SJSA1 (cell line): ENCODE measurements around the gene ZFPM1. TPM values are rescaled to one million over a fixed set of nuclear protein-coding genes. Genes with fewer than 3 reads are reported as not detected.

Source experiments
- DNase-seq, 2 experiments: peaks; one replicate each; pipeline ENCODE4 v3.0.0-alpha.2; 2015 to 2020; ENCODE audit warnings: low spot score in 2 of 2, low read depth in 1 of 2
- H3K27ac ChIP-seq: fragments of 250-450 bp; sonication (Bioruptor Pico); 2 replicates; pipeline ENCODE4 v1.5.1; 2020; ENCODE audit warnings: mild to moderate bottlenecking, moderate library complexity
- H3K27me3 ChIP-seq: fragments of 250-450 bp; sonication (Bioruptor Pico); replicated peaks from 2 replicates; pipeline ENCODE4 v1.5.1; 2020; ENCODE audit warnings: mild to moderate bottlenecking, moderate library complexity
- H3K36me3 ChIP-seq: fragments of 250-450 bp; sonication (Bioruptor Pico); 2 replicates; pipeline ENCODE4 v1.5.1; 2020; ENCODE audit warnings: mild to moderate bottlenecking
- H3K4me1 ChIP-seq: fragments of 250-450 bp; sonication (Bioruptor Pico); replicated peaks from 2 replicates; pipeline ENCODE4 v1.6.1; 2021; ENCODE audit warnings: mild to moderate bottlenecking
- H3K4me3 ChIP-seq: fragments of 250-450 bp; sonication (Bioruptor Pico); 2 replicates; pipeline ENCODE4 v1.5.1; 2020; ENCODE audit warnings: mild to moderate bottlenecking
- H3K9me3 ChIP-seq: fragments of 250-450 bp; sonication (Bioruptor Pico); replicated peaks from 2 replicates; pipeline ENCODE4 v1.5.1; 2020; ENCODE audit warnings: mild to moderate bottlenecking
- total RNA-seq: library from RNA; depleted of rRNA; stranded (reverse); fragments of >200 nt; shearing (Covaris generic); gene quantifications from 2 replicates; pipeline ENCODE4 v1.2.3, GENCODE V29; 2014

Gene ZFPM1
- total RNA-seq, 1 experiment from 2014 or later: 0.92 TPM

DNA sequence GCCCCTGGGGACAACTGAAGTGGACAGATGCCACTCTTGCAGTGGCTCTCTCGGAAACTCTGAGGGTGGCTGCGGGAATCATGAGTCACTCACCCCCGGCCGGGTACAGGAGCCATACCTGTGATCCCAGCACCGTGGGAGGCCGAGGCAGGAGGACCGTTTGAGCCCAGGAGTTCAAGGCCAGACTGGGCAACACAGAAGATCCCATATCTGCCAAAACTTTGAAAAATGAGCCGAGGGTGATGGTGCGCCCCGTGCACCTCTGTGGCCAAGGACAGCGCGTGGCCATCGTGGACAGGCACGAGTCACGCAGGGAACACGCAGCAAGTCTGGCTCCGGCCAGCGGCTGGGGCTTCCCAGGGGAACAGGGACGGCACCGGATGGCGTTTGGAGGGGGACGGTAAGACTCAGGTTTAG is 75.8 kb downstream of the ZFPM1 start:
- no peak overlapping the region for H3K4me3 ChIP-seq
- H3K27ac ChIP-seq: no peak overlapping the region
- no peak for DNase-seq
- H3K27me3 ChIP-seq: no peaks in the 10 kb centered on the region
- H3K9me3 ChIP-seq: no peaks in the 10 kb centered on the region
- H3K4me1 ChIP-seq: peaks cover 49% of the 10 kb centered on the region
- 0 out of 2 replicates have a peak, but pooled peaks cover 3% of the 10 kb centered on the region for H3K36me3 ChIP-seq

DNA sequence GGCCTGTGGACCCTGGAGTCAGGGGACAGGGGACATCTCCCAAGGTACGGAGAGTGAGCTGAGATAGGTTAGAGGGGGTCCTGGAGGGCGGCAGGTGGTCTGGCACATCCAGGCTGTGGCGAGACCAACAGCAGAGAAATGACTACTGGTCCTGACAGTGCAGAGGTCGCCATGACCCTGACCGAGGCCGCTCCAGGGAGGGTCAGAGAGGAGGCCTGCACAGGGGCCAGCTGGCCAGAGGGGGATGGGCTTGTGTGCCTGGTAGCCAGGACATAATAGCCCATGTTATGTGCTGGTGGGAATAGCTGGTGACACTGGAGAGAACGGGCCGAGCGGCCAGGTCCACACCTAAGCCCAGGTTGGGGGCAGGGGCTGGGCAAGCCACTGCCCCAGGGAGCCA is 76.5 kb downstream of the ZFPM1 start:
- Histone ChIP-seq H3K4me1 (peaks cover 46% of the 10 kb centered on the region), H3K27me3 (no peaks in the 10 kb centered on the region), H3K9me3 (no peaks in the 10 kb centered on the region), H3K27ac (no peak overlapping the region), H3K4me3 (no peak overlapping the region), H3K36me3 (0 out of 2 replicates have a peak, but pooled peaks cover 3% of the 10 kb centered on the region)
- no peak for DNase-seq

DNA sequence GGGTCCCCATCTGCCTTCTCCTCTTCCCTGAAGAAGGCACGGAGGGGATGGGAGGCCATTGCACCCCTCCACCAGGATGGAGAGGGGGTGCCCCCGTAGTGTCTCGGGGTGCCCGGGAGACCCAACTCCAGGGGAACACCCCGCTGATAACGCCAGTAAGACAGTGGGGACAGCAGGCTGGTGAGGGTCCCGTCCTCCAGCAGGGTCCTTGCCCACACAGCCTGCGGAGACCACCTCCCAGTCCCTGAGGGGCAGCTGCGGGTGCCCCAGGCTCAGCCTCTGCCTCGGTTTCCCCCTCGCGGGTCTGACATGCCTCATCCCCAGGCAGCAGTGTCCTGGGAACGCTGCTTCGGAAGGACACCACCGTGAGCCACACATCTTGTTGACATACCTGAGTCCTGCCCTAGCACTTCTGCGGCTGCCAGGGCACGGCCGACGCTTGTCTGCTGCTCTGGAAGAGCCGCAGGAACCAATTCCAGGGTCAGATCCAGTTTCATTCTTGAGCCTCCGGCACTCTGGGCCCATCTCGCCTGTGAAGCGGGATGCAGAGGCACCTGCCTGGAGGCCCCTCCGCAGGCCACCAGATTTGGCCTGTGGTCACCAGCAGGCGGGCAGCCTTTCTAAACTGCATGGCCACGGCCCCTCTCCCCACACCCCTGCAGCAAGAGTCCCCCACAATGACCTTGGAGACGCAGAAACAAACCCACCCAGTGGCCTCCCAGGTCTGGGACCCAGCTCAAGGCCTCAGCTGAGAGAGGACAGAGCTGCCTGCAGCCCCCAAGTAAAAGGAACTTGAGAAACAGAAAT is 77.2 kb downstream of the ZFPM1 start:
- Histone ChIP-seq H3K9me3 (no peaks in the 10 kb centered on the region), H3K27ac (no peak overlapping the region), H3K4me3 (no peak overlapping the region), H3K4me1 (peaks cover 39% of the 10 kb centered on the region), H3K27me3 (no peaks in the 10 kb centered on the region), H3K36me3 (0 out of 2 replicates have a peak, but pooled peaks cover 3% of the 10 kb centered on the region)
- no peak for DNase-seq

DNA sequence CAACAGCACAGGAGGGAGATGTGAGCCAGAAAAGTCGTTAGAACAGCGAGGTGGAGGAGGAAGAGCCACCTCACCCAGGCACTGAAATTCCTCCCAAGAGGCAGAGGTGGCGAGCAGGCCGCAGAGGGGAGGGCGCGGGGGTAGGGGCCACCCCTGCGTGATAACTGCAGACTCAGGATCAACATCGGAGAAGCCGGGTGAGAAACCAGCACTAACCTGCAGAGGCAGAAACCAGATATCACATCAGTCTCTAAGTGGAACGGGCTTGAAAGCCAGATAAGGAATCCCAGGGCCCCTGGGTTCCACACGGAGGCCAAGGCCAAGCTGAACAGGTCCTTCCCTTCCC is 77.8 kb downstream of the ZFPM1 start:
- no peak for DNase-seq
- no peaks in the 10 kb centered on the region for H3K27me3 ChIP-seq
- H3K9me3 ChIP-seq: no peaks in the 10 kb centered on the region
- H3K4me3 ChIP-seq: no peak overlapping the region
- 0 out of 2 replicates have a peak, but pooled peaks cover 3% of the 10 kb centered on the region for H3K36me3 ChIP-seq
- peaks cover 34% of the 10 kb centered on the region for H3K4me1 ChIP-seq
- H3K27ac ChIP-seq: no peak overlapping the region

DNA sequence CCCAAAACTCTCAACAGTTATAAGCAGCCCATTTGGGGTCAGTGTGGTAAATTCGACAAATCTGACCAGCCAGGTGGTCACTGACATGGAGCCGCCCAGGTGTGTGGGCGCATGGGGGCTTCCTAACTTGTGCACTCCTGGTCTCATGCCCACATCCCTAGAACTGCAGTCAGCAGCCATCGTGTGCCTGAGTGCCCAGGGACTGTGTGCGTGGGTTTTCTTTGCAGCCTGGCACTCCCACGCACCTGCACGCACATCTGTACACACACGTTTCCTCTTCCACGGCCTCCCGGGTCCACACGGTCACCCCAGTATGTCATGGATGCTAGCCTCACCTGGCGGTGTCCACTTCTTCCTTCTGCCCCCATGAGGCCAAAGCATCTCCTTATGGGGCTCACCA is 78.3 kb downstream of the ZFPM1 start:
- no peak overlapping the region for H3K4me3 ChIP-seq
- H3K9me3 ChIP-seq: no peaks in the 10 kb centered on the region
- H3K36me3 ChIP-seq: 0 out of 2 replicates have a peak, but pooled peaks cover 3% of the 10 kb centered on the region
- peaks cover 28% of the 10 kb centered on the region for H3K4me1 ChIP-seq
- H3K27me3 ChIP-seq: no peaks in the 10 kb centered on the region
- DNase-seq: no peak
- H3K27ac ChIP-seq: no peak overlapping the region

DNA sequence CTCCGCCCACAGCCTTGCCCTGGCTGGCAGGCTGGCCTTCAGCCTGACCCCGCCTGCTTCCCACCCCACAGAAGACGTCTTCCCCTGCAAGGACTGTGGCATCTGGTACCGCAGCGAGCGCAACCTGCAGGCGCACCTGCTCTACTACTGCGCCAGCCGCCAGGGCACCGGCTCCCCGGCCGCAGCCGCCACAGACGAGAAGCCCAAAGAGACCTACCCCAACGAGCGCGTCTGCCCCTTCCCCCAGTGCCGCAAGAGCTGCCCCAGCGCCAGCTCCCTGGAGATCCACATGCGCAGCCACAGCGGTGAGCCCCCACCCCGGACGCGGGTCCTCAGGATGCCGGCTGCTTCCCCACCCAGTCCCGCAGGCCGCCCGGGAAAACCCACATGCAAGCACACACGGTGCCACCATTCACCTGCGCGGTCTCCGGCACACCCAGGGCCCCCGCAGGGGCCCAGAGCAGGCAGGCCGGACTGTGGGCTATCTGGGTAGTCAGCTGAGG is 78.9 kb downstream of the ZFPM1 start:
- 0 out of 2 replicates have a peak, but pooled peaks cover 3% of the 10 kb centered on the region for H3K36me3 ChIP-seq
- no peak for DNase-seq
- no peak overlapping the region for H3K4me3 ChIP-seq
- H3K27me3 ChIP-seq: no peaks in the 10 kb centered on the region
- H3K27ac ChIP-seq: no peak overlapping the region
- peaks cover 22% of the 10 kb centered on the region for H3K4me1 ChIP-seq
- H3K9me3 ChIP-seq: no peaks in the 10 kb centered on the region

DNA sequence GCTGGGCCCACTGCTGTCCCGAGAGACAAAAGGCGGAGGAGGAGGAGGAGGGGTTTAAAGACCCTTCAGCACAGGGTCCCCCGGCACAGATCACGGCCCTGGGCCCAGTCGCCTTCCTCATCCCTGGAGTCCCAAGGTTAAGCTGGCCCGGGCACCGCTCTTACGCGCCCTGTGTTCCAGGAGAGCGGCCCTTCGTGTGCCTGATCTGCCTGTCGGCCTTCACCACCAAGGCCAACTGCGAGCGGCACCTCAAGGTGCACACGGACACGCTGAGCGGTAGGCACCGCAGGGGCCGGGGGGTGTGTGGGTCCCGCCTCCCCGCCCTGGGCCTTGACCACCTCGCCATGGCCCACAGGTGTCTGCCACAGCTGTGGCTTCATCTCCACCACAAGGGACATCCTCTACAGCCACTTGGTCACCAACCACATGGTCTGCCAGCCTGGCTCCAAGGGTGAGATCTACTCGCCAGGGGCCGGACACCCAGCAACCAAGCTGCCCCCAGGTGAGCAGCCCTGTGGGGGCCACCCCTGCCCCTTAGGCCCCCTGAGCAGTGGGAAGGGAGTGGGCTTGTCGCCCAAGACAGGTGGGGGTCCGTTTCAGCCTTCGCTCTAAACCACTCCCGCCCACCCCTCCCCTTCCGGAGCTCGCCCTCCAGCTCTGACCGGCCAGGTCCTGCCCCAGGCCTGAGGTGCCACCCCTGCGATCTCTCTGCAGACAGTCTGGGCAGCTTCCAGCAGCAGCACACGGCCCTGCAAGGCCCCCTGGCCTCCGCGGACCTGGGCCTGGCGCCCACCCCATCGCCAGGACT is 79.6 kb downstream of the ZFPM1 start:
- DNase-seq: no peak
- no peak overlapping the region for H3K4me3 ChIP-seq
- peaks cover 16% of the 10 kb centered on the region for H3K4me1 ChIP-seq
- H3K27me3 ChIP-seq: no peaks in the 10 kb centered on the region
- 0 out of 2 replicates have a peak, but pooled peaks cover 3% of the 10 kb centered on the region for H3K36me3 ChIP-seq
- H3K9me3 ChIP-seq: no peaks in the 10 kb centered on the region
- no peak overlapping the region for H3K27ac ChIP-seq

DNA sequence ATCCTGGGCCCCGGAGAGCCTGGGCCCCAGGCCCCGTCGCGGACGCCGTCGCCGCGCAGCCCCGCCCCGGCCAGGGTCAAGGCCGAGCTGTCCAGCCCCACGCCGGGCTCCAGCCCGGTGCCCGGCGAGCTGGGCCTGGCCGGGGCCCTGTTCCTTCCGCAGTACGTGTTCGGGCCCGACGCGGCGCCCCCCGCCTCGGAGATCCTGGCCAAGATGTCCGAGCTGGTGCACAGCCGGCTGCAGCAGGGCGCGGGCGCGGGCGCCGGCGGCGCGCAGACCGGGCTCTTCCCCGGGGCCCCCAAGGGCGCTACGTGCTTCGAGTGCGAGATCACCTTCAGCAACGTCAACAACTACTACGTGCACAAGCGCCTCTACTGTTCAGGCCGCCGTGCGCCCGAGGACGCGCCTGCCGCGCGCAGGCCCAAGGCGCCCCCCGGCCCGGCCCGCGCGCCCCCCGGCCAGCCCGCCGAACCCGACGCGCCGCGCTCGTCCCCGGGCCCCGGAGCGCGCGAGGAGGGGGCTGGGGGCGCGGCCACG is 80.4 kb downstream of the ZFPM1 start:
- no peak for DNase-seq

DNA sequence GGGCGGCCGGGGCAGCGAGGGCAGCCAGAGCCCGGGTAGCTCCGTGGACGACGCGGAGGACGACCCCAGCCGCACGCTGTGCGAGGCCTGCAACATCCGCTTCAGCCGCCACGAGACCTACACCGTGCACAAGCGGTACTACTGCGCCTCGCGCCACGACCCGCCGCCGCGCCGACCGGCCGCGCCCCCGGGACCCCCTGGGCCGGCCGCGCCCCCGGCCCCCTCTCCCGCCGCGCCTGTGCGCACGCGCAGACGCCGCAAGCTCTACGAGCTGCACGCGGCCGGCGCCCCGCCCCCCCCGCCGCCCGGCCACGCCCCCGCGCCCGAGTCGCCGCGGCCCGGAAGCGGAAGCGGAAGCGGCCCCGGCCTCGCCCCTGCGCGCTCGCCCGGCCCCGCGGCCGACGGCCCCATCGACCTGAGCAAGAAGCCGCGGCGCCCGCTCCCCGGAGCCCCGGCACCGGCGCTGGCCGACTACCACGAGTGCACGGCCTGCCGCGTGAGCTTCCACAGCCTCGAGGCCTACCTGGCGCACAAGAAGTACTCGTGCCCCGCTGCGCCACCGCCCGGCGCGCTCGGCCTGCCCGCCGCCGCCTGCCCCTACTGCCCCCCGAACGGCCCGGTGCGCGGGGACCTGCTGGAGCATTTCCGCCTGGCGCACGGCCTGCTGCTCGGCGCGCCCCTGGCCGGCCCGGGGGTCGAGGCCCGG is 81.0 kb downstream of the ZFPM1 start:
- Histone ChIP-seq H3K27ac (no peak overlapping the region), H3K4me3 (no peak overlapping the region), H3K36me3 (0 out of 2 replicates have a peak, but pooled peaks cover under 1% of the 10 kb centered on the region), H3K27me3 (peaks cover 7% of the 10 kb centered on the region), H3K9me3 (no peaks in the 10 kb centered on the region), H3K4me1 (peaks cover 1% of the 10 kb centered on the region)
- DNase-seq: no peak

More for the DNA sequence above, 80.4 kb downstream of the ZFPM1 start:
- H3K36me3 ChIP-seq: 0 out of 2 replicates have a peak, but pooled peaks cover 3% of the 10 kb centered on the region
- H3K27me3 ChIP-seq: peaks cover 4% of the 10 kb centered on the region
- H3K9me3 ChIP-seq: no peaks in the 10 kb centered on the region
- peaks cover 7% of the 10 kb centered on the region for H3K4me1 ChIP-seq
- no peak overlapping the region for H3K4me3 ChIP-seq
- no peak overlapping the region for H3K27ac ChIP-seq

DNA sequence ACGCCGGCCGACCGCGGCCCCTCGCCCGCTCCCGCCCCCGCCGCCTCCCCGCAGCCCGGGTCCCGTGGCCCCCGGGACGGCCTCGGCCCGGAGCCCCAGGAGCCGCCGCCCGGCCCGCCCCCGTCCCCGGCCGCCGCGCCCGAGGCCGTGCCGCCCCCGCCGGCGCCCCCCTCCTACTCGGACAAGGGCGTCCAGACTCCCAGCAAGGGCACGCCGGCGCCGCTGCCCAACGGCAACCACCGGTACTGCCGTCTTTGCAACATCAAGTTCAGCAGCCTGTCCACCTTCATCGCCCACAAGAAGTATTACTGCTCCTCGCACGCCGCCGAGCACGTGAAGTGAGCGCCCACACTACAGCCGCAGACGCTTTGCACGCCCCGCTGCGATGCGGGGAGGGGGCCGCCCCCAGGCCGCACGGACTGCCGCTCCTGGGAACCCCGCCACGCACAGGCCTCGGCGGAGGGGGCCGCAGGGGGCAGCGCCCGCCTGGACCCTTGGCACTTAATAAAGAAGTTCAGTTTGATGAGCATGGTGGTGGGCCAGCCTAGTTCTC is 81.6 kb downstream of the ZFPM1 start:
- H3K27ac ChIP-seq: no peak overlapping the region

DNA sequence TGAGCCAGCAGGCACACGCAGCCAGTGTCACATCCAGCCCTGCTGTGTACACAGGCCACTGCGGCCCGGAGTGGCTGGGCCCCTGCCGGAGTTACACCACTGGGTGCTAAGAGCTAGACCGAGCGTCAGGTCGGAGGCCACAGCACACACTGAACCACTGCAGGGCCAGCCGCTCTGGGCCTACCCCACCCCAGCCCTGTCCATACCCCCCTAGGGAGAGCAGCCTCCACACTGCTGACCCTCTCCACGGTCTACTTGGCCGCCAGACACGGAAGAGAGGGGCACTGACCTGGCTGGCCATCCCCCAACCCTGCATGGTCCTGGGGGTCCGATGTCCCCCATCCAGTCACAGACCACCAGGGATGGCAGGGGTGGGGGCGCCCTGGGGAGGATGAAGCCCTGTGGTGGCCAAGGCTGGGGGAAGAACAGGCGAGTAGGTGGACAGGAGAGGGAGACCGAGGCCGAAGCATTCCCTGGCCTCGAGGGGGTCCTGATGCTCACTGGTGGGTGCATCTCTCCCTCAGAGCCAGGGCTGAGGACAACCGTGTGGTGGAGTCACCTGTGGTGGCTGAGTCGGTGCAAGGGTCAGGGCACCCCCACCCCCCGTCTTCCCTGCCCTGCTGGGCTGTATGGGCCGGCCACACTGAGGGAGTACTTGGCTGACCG is 82.2 kb downstream of the ZFPM1 start:
- Histone ChIP-seq H3K27ac (no peak overlapping the region), H3K36me3 (no peaks in the 10 kb centered on the region), H3K4me3 (no peak overlapping the region), H3K9me3 (no peaks in the 10 kb centered on the region), H3K27me3 (peaks cover 16% of the 10 kb centered on the region), H3K4me1 (no peaks in the 10 kb centered on the region)
- no peak for DNase-seq

More for the DNA sequence above, 81.6 kb downstream of the ZFPM1 start:
- DNase-seq: no peak
- Histone ChIP-seq H3K9me3 (no peaks in the 10 kb centered on the region), H3K4me1 (no peaks in the 10 kb centered on the region), H3K36me3 (no peaks in the 10 kb centered on the region), H3K4me3 (no peak overlapping the region), H3K27me3 (peaks cover 10% of the 10 kb centered on the region)

DNA sequence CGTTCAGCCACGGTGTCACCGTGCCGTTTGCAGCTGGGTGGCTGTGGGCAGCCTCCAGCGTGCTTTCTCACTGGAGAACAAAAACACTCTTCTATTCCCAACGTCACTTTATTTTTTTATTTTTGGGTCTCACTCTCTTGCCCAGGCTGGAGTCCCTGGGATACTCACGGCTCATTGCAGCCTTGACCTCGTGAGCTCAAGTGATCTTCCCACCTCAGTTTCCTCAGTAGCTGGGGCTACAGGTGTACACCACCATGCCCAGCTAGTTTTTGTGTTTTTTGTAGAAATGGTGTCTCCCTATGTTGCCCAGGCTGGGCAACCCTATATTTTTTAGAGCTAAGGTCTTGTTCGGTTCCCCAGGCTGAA is 82.8 kb downstream of the ZFPM1 start:
- Histone ChIP-seq H3K27ac (no peak overlapping the region), H3K27me3 (peaks cover 20% of the 10 kb centered on the region), H3K36me3 (no peaks in the 10 kb centered on the region), H3K9me3 (no peaks in the 10 kb centered on the region), H3K4me3 (no peak overlapping the region), H3K4me1 (no peaks in the 10 kb centered on the region)
- DNase-seq: no peak

DNA sequence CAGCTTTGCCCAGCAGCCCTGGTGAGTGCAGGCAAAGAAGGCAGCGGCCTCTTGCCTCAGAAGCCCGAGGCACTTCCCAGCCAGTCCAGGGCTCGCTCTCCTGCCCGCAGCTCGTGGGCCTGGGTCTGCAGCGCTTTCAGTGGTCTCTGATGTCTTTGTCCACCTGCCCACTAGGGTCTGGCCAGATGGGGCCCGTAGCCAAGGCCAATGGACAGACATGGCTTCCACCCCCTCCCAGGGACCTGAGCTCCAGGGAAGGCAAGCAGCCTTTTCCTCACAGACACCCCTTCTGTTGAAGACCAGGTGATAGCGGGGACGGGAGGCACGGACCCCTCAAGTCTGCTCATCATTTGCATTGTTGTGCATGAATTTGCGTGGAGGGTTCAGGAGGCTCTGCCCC is 83.4 kb downstream of the ZFPM1 start:
- no peaks in the 10 kb centered on the region for H3K9me3 ChIP-seq
- peaks cover 26% of the 10 kb centered on the region for H3K27me3 ChIP-seq
- no peak for DNase-seq
- no peaks in the 10 kb centered on the region for H3K36me3 ChIP-seq
- H3K4me1 ChIP-seq: no peaks in the 10 kb centered on the region
- no peak overlapping the region for H3K27ac ChIP-seq
- H3K4me3 ChIP-seq: no peak overlapping the region
